Activated T-helper 1 cell treated with anti-CD3 and anti-CD28 coated beads, Interleukin-12 subunit alpha, Interleukin-12 subunit beta, Interleukin-2, Interleukin-4 antibody, amounts not matched to agents 30 ng/mL and 10 ng/mL and 1 ng/mL, durations not matched to agents 14 hours and 24 hours and 36 hours (primary cell): Measurements from ENCODE around the gene RPL3. TPM values are rescaled to one million over a fixed set of nuclear protein-coding genes. Genes with fewer than 3 reads are reported as not detected.

ENCODE experiments used
- DNase-seq: peaks from one replicate; pipeline ENCODE4 v3.0.0; 2021; ENCODE audit warnings: low spot score
- H3K27ac Mint-ChIP-seq: one replicate; pipeline ENCODE4 v1.8.0; 2021; ENCODE audit warnings: mild to moderate bottlenecking, mixed read lengths
- H3K27me3 Mint-ChIP-seq: one replicate; pipeline ENCODE4 v1.8.0; 2022; ENCODE audit warnings: mild to moderate bottlenecking, moderate library complexity, mixed read lengths; ENCODE audit not compliant: insufficient read depth
- H3K36me3 Mint-ChIP-seq: one replicate; pipeline ENCODE4 v1.8.0; 2021; ENCODE audit warnings: low read depth, mixed read lengths
- H3K4me1 Mint-ChIP-seq: one replicate; pipeline ENCODE4 v1.8.0; 2021; ENCODE audit warnings: low read depth, mixed read lengths
- H3K4me3 Mint-ChIP-seq: one replicate; pipeline ENCODE4 v1.8.0; 2021; ENCODE audit warnings: mild to moderate bottlenecking, moderate library complexity, mixed read lengths
- H3K9me3 Mint-ChIP-seq: one replicate; pipeline ENCODE4 v1.8.0; 2021; ENCODE audit warnings: mixed read lengths
- intact Hi-C: fragments of 100-400 bp; cut with micrococcal nuclease; formaldehyde crosslinking; loops from one replicate; pipeline ENCODE4 v1.15.1; 2024
- total RNA-seq: library from RNA; stranded (reverse); gene quantifications from 2 replicates; pipeline ENCODE4 v1.2.3, GENCODE V29; 2022

Gene RPL3
- total RNA-seq, 1 donor from 2014 or later, result 1,941 TPM

DNA sequence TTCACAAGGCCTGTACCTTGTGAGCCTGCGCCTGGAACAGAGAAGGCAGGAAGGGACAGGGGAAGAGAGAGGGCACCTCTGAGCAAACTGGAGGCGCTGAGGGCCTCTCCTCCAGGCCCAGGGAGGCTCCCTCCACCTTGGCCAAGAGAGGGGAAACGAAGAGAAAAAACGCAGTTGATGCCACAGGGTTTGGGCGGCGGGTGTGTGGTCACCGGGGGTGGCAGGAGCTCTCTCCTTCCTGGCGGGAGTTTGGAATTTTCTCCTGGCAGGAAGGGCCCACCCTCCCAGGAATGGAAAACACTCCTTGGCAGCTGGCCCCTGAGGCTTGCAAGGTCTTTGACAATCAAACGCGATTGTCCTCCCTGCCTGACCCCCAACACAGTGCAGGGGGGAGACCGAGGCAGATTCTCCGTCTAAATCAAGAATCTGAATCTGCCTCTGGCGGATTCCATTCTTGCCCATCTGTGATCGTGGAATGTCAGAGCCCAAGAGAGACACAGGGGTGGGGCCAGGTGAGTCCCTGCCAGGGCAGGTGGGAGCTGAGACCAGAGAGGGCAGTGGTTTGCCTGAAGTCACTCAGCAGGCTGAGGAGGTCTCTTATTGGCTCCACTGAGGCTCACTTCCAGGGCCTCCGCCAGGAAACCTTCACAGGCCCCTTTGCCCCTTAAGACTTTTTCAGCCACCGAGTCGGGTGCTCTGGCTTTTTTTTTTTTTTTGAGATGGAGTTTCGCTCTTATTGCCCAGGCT is 21.0 kb downstream of the RPL3 start:
- DNase-seq, result no peak
- Mint-ChIP-seq H3K4me1 (peaks cover 15% of the 10 kb centered on the region), H3K36me3 (no peaks in the 10 kb centered on the region), H3K4me3 (no peak overlapping the region), H3K27ac (peak overlapping the region; percentile 3), H3K27me3 (peaks cover 22% of the 10 kb centered on the region), H3K9me3 (no peaks in the 10 kb centered on the region)
- intact Hi-C loops, result no loop called here

- H3K36me3 Mint-ChIP-seq, result no peaks in the 10 kb centered on the region
- intact Hi-C loops, result no loop called here
- H3K27me3 Mint-ChIP-seq, result peaks cover 22% of the 10 kb centered on the region
- H3K4me3 Mint-ChIP-seq, result no peak overlapping the region
- H3K4me1 Mint-ChIP-seq, result peaks cover 15% of the 10 kb centered on the region
- no peaks in the 10 kb centered on the region for H3K9me3 Mint-ChIP-seq
- H3K27ac Mint-ChIP-seq, result peak overlapping the region; percentile 3
- no peak for DNase-seq
Observed at GRCh38 chr22:39297490-39298240, 21.8 kb downstream of the RPL3 start.

GRCh38 chr22:39296981-39297489 is 22.4 kb downstream of the RPL3 start:
- H3K4me3 Mint-ChIP-seq, result no peak overlapping the region
- no peak overlapping the region for H3K27ac Mint-ChIP-seq
- peaks cover 22% of the 10 kb centered on the region for H3K27me3 Mint-ChIP-seq
- intact Hi-C loops, result no loop called here
- no peaks in the 10 kb centered on the region for H3K9me3 Mint-ChIP-seq
- H3K4me1 Mint-ChIP-seq, result peaks cover 15% of the 10 kb centered on the region
- no peaks in the 10 kb centered on the region for H3K36me3 Mint-ChIP-seq
- no peak for DNase-seq

DNA sequence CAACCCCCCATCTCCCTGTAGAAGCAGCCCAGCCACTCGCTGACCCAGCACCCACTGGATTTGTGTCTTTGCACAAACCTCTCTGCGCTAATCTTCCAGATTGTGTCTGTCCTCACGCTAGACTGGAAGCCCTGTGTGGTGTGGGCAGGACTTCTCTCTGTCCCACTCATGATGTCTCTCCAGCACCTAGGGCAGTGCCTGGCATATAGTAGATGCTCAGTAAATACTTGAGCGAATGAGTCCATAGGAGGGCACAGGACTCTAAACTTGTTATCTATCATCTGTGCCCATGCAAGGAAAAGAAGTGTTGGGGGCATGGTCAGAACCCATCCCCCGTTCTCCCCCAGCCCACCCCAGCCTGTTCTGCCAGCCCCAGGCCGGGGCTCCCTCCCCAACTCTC is 22.9 kb downstream of the RPL3 start:
- no peak for DNase-seq
- Mint-ChIP-seq H3K36me3 (no peaks in the 10 kb centered on the region), H3K27ac (no peak overlapping the region), H3K4me1 (peaks cover 15% of the 10 kb centered on the region), H3K27me3 (peaks cover 22% of the 10 kb centered on the region), H3K4me3 (no peak overlapping the region), H3K9me3 (no peaks in the 10 kb centered on the region)
- intact Hi-C loops, result no loop called here

- peaks cover 5% of the 10 kb centered on the region for H3K4me1 Mint-ChIP-seq
Observed at GRCh38 chr22:39294571-39295468, 24.6 kb downstream of the RPL3 start.

DNA sequence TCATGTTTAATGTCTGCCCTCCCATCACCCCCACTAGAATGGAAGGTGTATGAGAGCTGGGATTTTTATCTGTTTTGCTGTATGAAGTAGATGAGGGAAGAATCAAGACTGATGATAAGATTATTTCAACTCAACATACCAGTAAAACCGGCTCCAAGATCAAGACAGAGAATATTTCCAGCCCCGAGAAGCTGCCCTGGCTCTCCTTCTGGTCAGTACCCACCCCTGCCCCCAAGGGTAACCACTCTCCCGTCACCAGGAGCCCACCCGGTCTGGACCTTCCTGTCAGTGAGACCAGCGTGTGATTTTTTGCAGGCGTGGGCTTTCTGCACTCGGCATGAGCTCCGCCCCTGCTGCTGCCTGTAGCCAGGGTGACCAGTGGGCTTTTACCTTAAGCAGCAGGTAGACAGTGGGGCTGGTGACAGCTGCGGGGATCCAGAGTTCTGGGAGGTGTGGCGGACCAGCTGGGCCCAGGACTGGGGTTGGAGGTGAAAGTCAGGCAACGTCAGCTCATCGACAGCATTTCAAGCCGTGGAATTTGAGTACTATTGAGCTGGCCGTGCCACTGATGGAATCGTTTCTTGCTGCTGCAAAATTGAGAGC is 25.6 kb downstream of the RPL3 start:
- no peaks in the 10 kb centered on the region for H3K4me1 Mint-ChIP-seq
- H3K27me3 Mint-ChIP-seq, result peaks cover 5% of the 10 kb centered on the region
- intact Hi-C loops, result no loop called here
- H3K9me3 Mint-ChIP-seq, result no peaks in the 10 kb centered on the region
- no peak for DNase-seq
- no peaks in the 10 kb centered on the region for H3K36me3 Mint-ChIP-seq
- H3K27ac Mint-ChIP-seq, result no peak overlapping the region
- no peak overlapping the region for H3K4me3 Mint-ChIP-seq

More at GRCh38 chr22:39294571-39295468, 24.6 kb downstream of the RPL3 start:
- no peak for DNase-seq
- H3K4me3 Mint-ChIP-seq, result no peak overlapping the region
- intact Hi-C loops, result no loop called here
- no peaks in the 10 kb centered on the region for H3K9me3 Mint-ChIP-seq
- no peak overlapping the region for H3K27ac Mint-ChIP-seq
- H3K36me3 Mint-ChIP-seq, result no peaks in the 10 kb centered on the region
- H3K27me3 Mint-ChIP-seq, result peaks cover 8% of the 10 kb centered on the region

DNA sequence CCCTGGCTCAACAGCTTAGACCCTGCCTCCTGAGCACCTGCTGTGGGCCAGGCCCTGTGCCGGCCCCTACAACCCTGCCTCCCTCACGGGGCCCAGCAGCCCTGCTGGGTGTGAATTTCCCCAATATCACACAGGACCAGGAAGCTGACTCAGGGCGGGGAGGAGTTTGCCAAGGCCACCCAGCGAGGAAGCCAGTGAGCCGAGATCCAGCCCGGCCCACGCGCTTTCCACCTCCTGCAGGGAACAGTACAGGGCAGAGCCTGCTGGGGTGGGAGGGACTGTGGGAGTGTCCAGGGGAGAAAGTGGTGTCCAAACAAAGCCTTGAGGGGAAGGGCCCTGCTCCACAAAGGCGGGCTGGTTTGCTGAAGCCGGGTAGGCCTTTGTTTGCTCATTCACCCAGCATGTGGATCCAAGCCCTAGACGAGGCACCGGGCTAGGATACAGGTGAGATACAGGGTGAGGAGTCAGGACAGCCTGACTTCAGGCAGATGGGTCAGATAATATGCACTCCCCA is 26.8 kb downstream of the RPL3 start:
- peaks cover under 1% of the 10 kb centered on the region for H3K4me1 Mint-ChIP-seq
- no peaks in the 10 kb centered on the region for H3K27me3 Mint-ChIP-seq
- no peaks in the 10 kb centered on the region for H3K9me3 Mint-ChIP-seq
- H3K4me3 Mint-ChIP-seq, result no peak overlapping the region
- intact Hi-C loops, result no loop called here
- DNase-seq, result no peak
- H3K36me3 Mint-ChIP-seq, result no peaks in the 10 kb centered on the region
- H3K27ac Mint-ChIP-seq, result no peak overlapping the region

- intact Hi-C loops, result no loop called here
- no peaks in the 10 kb centered on the region for H3K27me3 Mint-ChIP-seq
- DNase-seq, result no peak
- no peaks in the 10 kb centered on the region for H3K36me3 Mint-ChIP-seq
- no peak overlapping the region for H3K4me3 Mint-ChIP-seq
- no peaks in the 10 kb centered on the region for H3K9me3 Mint-ChIP-seq
- no peak overlapping the region for H3K27ac Mint-ChIP-seq
- H3K4me1 Mint-ChIP-seq, result peaks cover 7% of the 10 kb centered on the region
Observed at GRCh38 chr22:39292031-39292462, 27.4 kb downstream of the RPL3 start.

DNA sequence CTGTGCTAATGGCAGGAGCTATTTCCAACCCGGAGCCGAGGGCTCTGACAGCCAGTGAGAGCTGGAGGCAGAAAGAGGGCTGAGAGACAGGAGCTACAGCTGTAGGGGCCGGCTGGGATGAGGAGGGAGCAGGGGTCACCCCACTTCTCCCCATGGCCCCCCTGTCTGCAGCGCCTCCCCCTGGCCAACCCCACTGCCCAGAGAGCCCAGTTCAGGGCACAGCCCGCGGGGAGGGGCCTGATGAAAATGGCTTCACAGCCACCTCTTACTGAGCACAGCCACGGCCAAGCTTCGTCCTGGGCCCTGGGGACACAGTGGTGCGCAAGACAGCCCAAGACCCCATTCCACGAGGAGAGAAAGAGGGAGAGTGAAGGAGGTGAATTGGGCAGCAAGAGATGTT is 27.9 kb downstream of the RPL3 start:
- no peaks in the 10 kb centered on the region for H3K27me3 Mint-ChIP-seq
- H3K27ac Mint-ChIP-seq, result no peak overlapping the region
- no peak overlapping the region for H3K4me3 Mint-ChIP-seq
- H3K9me3 Mint-ChIP-seq, result no peaks in the 10 kb centered on the region
- peaks cover 11% of the 10 kb centered on the region for H3K4me1 Mint-ChIP-seq
- H3K36me3 Mint-ChIP-seq, result no peaks in the 10 kb centered on the region
- intact Hi-C loops, result no loop called here
- no peak for DNase-seq

GRCh38 chr22:39290724-39291161 is 28.7 kb downstream of the RPL3 start:
- Mint-ChIP-seq H3K4me1 (peaks cover 11% of the 10 kb centered on the region), H3K9me3 (no peaks in the 10 kb centered on the region), H3K27me3 (no peaks in the 10 kb centered on the region), H3K27ac (no peak overlapping the region), H3K36me3 (no peaks in the 10 kb centered on the region), H3K4me3 (no peak overlapping the region)
- no peak for DNase-seq
- intact Hi-C loops, result no loop called here

DNA sequence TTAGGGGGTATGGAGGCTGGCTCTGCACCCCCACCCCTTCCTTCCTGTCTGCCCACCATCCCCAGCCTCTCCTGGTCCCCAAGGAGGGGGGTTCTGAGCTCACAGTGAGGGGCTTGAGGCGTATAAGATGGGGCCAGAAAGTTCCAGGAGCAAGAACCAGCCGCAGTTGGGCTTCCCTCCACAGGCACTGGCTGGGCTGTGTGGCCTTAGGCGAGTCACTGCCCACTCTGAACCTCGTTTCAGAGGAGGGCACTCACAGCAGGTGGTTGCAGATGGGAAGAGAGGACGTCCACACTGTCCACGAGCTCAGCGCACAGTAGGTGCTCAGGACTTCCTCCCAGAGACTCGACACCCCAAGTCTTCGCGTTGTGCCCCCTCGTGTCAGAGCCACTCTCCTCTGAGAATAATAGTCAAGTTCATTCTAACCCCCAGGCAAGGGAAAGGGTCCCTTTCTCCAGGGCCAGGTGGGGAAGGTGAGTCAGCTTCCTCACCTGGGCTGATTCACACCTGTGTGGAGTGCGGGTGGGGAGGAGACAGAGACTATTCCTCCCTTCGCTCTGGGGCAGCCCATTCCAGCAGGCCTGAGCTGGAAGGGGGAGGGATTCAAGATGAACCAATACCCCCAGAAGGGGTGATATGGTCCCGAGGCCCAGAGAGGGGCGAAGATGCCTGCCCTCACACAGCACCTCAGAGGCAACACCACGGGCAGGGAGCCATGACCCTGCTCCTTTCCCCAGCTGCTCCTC is 29.3 kb downstream of the RPL3 start:
- no peaks in the 10 kb centered on the region for H3K27me3 Mint-ChIP-seq
- H3K27ac Mint-ChIP-seq, result no peak overlapping the region
- intact Hi-C loops, result no loop called here
- DNase-seq, result no peak
- no peaks in the 10 kb centered on the region for H3K36me3 Mint-ChIP-seq
- H3K4me1 Mint-ChIP-seq, result peaks cover 11% of the 10 kb centered on the region
- no peaks in the 10 kb centered on the region for H3K9me3 Mint-ChIP-seq
- H3K4me3 Mint-ChIP-seq, result no peak overlapping the region

DNA sequence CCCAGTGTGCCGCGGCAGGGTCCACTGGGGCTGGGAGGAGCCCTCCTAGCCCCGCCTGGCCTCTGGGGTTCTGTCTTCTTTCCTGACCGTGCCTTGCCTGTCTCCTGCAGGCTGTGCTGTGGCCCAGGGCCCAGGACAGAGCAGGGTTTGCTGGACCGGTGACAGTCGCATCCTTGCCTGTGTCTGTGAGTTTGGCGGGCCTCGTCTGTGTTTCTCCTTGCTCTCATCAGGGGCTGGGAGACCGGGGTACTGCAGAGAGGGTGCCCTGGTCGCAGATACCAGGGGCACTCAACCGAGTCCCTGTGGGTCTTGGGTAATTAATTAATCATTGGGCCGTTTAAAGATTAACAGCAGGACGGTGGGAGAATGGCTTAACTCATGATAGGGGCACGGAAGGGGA is 29.9 kb downstream of the RPL3 start:
- no peaks in the 10 kb centered on the region for H3K27me3 Mint-ChIP-seq
- H3K4me1 Mint-ChIP-seq, result peaks cover 11% of the 10 kb centered on the region
- no peaks in the 10 kb centered on the region for H3K36me3 Mint-ChIP-seq
- intact Hi-C loops, result no loop called here
- DNase-seq, result no peak
- H3K4me3 Mint-ChIP-seq, result no peak overlapping the region
- no peaks in the 10 kb centered on the region for H3K9me3 Mint-ChIP-seq
- no peak overlapping the region for H3K27ac Mint-ChIP-seq
